Ureter (tissue), 1 donor: Measurements from ENCODE around the gene ATP5F1A. TPM values are rescaled to one million over a fixed set of nuclear protein-coding genes. Genes with fewer than 3 reads are reported as not detected.

ENCODE experiments used
- DNase-seq: peaks from one replicate; pipeline ENCODE4 v3.0.0-alpha.2; 2020; ENCODE audit warnings: low spot score
- total RNA-seq: library from RNA; stranded (reverse); gene quantifications from one replicate; pipeline ENCODE4 v1.2.4, GENCODE V29; 2023
- donor health status: DM: yes; HTN: yes; CAD: no.

The ATP5F1A gene
- total RNA-seq, 1 donor from 2014 or later = 409 TPM

DNA sequence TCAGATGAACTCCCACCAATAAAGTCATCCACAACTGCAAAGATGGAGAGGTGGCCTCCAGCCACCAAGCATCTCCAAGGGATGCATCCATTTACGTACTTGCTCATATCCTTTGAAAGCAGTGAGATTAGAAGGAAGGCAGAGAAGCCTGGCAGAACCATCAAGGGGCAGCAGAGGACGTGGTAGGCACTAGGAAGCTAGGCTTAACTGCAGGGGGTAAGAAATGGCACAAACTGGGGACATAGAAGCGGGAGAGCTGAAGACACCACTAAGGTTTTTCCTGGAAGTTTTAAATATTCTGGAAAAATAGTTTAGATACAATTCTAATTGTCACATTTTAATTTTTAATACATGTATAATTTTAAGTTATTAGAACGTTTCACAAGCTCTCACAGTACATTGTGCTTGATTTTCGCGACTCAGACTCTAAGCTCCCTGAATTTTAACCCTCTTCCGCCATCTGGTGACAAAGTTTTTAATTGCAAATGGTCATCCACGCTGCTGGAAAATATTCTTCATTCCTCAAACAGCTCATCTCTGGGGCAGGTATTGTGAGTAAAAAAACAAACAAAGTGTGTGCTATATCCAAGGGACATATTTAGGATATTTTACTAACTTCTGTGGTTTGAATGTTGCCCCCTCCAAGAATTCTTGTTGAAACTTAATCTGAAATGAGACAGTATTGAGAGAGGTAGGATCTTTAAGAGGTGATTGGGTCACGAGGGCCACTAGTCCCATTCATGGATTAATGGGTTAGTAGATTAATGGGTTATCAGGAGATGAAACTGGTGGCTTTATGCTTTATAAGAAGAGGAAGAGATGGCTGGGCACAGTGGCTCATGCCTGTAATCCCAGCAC, 24.4 kb downstream of the ATP5F1A start:
- DNase-seq = peak; percentile 41

DNA sequence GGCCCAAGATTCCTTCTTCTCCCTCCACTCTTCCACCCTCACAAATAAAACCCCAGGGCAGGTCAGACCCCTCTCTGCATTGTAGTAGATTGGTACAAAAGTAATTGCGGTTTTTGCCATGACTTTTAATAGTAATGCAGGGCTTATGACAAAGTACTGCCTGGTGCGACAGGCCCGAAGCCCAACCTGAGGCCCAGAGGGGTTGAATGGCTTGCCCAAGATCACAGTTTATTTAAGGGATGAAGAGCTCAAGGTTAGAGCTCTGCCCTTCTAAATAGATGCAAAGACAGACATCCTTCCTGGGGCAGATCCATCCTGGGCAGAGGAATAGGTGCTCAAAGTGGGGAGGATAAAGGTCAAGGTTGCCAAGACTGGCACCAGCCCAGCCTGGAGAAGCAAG, 25.1 kb downstream of the ATP5F1A start:
- no peak for DNase-seq

DNA sequence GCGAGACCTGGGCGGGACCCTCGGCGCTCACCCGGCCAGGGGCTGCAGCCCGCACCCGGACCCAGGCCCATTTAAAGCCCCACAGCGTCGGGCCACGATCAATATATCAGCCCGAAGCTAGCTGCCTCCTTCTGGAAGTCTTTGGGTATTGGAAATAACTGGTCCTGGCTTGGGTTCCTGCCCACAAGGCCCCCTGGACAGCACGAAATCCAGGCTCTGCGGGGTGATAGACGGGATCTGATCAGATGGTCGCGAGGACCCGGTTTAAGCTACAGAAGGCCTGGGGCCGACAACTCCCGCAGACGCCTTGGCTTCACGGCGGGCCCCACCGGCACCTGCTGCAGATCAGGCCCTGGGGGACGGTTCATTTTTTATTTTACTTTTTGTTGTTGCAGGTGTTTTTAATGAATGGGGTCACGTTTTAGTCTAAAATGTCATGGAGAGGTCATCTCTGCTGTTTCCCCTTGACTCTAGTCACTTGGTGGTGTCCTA, 25.7 kb downstream of the ATP5F1A start:
- no peak for DNase-seq

DNA sequence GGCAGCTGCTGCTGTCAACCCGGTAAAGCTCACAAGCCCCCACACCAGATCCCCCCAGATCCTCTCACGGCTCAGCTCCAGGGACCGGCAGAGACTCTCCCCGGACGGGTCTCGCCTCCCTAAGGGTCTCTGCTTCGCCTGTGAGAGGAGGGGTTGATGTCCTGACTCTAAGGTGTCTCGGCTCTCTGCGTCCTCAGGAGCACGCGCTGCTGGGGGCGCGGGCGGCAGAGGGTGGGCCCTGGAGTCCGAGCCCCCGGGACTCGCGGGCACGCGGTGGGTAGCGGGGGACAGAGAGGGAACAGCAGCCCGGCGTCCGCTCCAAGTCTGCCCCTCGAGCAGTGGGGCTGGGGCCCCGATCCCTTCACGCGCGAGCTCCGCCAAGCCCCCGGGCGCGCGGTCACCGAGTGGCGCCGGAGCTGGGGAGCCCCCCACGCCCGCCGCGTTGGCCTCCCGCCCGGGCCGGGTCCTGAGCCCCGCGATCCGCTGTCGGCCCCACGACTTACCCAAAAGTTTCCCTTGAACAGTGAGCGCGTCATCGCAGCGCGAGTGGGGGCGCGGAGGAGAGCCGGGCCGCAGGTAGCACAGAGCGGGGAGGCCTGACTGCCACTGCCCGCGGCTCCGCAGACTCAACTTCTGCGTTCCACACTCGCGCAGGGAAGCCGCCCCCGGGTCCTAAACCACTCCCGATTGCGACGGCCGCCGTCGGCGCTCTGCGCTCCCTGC, 26.3 kb downstream of the ATP5F1A start, which contains the start of gene PSTPIP2:
Gene PSTPIP2 (minus strand): TSS at position 608 of the 723 bp plus-strand sequence. CDS start 72 bp downstream, at position 536.
- DNase-seq = peak; percentile 73

DNA sequence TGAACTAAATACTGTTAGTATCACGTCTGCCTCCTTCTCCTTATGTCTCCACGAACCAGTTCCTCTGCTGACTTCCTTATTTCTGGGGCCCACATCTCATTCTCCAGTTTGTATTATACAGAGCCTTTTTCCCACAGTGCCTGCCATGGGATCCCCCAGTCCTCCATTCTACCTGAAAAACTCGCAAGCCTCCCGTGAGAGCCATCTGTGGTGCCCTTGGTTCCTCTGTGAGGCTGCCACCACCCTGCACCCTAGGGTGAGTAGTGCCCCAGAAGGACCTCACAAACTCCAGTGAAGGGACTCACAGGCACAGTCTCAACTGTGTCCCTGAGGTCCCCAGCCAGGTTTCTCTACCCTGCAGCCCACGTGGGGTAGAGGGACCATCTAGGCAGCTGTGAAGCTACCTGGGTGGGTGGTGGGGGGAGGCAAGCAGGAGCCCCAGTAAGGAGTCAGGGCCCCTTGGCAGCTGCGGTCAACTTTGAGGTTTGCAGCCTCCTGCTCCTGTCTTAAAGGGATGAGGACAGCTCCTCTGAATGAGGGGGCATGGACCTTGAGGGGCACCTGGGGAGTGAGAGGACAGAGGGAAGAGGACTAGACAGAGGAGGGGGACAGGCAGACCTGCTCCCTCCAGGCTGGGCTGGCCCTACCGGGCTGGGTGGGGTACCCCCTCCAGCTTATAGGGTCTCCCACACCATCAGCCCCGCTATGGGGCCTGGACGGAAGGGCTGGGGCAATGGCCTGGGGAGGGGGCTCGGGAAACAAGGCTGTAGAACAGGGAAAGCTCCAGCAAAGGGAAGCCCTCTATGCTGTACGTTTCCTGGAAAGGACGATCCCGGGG, 27.1 kb downstream of the ATP5F1A start:
- DNase-seq = peak; percentile 40

DNA sequence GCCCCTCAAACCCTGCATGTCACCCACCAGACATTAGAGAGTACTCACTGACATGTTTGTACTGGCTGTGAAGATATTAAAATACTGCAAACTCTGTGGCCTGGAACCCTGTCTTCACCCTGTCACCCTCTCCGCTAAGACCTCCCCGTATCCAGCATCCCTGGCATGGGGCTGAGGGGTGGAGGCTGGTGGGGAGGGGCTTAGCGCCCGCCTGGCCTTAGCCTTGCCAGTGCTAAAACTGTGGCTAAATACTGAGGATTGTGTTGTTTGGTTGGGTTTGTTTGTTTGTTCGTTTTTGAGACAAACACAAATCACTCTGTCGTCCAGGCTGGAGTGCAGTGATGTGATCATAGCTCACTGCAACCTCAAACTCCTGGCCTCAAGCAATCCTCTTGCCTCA, 27.9 kb downstream of the ATP5F1A start:
- DNase-seq = no peak

DNA sequence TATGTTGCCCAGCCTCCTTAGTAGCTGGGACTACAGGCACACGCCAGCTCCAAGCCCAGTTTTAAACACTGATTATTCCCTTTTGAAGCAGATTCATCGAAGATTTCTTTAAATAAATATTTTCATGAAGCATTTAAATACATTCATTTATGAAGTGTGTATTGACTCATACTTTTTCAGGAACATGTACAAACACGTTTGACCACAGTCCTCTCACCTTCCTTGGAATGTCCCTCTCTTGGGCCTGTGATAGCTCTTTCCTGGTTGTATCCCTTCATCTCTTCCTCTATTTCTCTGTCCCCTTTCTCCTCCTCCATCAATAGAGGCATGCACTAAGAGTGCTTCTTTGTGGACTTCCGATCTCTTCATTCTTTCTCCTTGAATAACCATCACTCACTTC, 28.6 kb downstream of the ATP5F1A start:
- no peak for DNase-seq

DNA sequence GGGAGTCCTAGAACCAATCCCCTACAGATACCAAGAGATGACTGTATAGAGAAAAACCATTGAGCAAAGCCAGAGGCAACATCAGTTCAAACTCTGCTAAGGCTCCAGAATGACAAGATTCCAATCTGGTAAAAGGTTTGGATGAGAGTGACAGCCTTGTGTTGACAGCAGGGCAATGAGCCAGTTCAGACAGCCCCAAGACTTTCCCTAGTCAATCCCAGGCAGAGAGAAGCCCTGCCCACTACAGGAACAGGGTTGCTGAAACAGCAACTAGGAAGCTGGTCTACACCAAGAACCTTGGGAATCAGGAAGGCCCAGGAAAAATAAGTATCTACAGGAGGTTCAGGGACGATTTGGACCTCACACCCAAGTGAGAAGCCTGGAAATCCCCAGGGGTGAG, 29.3 kb downstream of the ATP5F1A start:
- peak; percentile 17 for DNase-seq

DNA sequence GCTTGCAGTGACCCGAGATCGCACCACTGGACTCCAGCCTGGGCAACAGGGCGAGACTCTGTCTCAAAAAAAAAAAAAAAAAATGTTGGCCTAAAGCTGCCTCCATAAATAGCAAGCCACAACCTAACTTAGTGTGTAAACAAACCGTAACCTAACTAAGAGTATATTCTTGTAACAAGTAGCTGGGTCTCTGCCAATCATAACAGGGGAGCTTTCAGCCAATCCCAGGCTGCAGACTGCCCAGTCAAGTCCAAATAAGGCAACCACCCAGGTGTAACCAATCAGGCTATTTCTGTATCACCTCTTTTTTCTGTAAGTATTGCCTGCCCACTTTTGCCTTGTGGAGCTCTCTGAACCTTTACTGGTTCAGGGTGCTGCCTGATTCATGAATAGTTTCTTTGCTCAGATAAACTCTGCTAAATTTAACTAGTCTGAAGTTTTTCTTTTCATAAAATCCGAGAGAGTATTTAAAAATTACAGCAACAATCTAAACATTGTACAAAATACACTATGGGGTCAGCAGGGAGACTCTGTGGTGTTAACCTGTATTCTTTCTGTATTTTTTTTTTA, 30.6 kb downstream of the ATP5F1A start:
- no peak for DNase-seq

DNA sequence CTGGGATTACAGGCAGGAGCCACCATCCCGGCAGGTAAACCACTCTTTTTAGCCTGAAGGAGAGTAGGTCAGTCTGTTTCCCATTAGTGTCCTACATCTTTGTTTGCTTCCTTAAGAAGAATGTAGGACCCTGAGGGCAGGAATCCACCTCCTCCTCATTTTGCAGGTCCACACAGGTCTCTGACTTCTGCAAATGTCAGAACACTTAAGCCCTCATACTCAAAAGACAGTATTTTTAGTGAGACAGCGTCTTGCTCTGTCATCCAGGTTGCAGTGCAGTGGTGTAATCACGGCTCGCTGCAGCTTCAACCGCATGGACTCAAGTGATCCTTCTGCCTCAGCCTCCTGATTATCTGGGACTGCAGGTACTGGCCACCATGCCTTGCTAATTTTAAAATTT, 35.3 kb downstream of the ATP5F1A start:
- DNase-seq = no peak

DNA sequence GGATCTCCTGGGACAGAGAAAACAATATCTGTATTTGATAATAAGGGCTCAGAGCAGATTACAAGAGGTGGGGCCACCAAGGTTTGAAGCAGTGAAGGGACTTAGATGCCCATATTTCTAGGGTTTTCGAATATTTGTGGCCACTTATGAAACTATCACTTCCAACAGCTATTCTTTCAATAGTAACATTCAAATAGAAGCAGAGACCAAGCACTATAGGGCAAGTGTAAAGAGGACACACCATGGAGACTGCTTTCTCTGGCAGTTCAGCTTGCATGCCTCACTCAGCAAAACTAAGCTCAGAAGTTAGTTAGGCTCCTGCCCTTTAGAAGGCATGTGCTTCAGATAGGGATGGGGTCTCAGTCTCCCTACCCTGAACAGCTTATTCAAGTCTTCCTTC, 36.3 kb downstream of the ATP5F1A start:
- DNase-seq = no peak

DNA sequence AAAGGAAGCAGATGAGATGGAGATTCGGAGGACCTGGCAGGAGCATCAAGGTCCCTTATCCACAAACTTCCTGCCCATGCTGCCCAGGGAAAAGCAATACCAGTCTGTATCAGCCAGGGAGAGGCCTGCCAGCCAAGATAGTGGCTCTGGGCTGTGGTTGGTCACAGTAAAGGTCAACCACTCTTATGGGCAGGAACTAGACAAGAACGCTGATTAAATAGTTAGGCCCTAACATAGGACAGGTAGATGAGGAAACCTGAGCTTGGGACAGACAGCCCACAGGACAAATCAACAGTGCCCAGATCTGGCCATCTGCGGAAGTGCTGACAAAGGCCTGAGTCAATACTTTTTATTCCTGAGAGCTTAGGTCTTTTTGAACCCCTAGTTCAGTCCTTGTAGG, 36.7 kb downstream of the ATP5F1A start:
- peak; percentile 25 for DNase-seq

DNA sequence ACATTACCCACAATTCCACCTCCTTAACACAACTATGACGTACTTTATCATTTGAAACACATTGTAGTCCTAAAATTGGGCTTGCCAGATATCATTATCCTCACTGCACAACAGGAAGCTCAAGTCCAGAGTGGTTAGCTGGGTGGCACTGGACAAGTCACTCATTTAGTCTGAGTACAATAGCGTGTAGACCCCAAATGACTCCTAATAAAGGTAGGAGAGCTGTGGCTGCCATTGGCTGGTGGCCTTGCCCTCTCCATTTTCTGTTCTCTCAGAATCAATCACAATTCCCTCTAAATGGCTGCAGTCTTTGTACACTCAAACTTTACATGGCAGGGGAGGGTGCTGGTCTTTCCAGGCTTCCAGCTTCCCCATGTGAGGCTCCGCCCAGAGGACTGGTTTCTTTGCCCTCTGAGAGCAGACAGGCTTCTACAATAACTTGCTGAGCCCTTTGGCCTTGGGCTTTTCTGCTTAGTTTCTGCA, 37.7 kb downstream of the ATP5F1A start:
- DNase-seq = no peak

DNA sequence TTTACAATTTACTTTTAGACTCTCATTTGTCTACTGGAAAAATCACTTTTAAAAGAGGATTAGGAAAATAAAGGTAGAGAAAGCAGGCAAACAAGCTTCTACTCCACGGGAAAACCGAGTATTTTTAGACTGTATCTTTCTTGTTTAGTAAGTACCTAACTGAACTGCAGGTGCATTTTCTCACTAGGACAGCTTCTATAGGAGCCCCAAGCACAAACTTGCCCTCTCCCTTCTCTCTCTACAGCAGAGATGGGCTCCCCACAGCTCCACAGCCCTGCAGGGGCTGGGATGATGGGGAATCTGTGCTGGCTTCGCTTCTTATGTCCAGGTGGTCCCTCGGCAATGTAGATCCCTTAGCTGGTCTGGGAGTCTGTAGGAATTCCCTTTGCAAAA, 42.3 kb downstream of the ATP5F1A start:
- no peak for DNase-seq

DNA sequence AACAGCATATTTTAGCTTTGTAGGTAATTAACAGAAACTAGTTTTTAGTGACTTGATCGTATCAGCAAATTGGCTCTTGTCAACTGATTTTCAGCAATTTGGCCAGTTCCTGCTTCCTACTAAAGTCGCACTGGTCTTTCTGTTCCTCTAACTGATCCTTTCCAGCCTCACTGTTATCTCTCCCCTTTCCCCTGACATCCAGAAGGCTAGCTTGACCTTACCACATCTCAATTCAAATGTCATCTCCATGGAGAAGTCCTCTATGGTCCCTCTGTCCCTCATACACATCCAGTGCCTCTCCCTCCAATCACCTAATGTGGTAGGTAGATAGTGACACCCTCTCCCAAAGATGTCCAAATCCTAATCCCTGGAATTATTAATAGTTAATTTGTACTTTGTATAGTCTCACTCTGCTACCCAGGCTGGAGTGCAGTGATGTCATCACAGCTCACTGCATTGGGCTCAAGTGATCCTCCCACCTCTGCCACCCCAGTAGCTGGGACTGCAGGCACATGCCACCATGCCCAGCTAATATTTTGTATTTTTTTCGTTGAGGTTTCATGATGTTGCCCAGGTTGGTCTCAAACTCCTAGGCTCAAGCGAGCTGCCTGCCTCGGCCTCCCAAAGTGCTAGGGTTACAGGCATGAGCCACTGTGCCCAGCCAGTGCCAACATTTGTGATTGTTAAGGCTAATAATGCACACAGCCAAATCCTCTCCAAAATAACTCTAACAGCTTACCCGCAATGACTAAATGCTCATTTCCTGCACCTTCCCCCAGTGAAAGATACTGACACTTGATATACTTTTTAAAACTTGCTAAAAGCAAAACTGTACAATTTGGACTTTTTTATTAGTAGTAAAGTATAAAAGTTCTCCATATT, 42.9 kb downstream of the ATP5F1A start:
- no peak for DNase-seq

DNA sequence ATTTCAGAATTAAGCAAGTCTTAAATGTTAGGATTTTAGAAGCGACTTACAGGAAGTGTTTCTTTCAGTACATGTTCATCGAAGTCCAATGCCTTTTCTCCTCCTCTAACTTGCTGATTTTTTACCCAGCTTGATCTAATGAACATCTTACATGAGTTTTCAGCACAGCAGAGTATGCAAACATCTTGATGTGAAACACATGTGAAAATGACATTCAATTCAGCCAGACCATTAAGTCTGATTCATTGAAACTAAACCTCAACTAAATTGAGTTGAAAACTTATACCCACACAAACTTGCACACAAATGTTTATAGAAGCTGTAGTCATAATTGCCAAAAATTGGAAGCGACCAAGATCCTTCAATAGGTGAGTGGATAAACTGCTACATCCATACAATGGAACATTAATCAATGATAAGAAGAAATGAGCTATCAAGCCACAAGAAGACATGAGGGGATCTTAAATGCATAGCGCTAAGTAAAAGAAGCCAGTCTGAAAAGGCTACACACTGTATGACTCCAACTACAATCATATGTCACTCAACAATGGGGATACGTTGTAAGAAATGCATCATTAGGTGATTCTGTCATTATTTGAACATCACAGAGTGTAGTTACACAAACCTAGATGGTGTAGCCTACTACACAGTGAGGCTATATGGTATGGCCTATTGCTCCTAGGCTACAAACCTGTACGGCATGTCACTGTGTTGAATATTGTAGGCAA, 44.6 kb downstream of the ATP5F1A start:
- DNase-seq = no peak

DNA sequence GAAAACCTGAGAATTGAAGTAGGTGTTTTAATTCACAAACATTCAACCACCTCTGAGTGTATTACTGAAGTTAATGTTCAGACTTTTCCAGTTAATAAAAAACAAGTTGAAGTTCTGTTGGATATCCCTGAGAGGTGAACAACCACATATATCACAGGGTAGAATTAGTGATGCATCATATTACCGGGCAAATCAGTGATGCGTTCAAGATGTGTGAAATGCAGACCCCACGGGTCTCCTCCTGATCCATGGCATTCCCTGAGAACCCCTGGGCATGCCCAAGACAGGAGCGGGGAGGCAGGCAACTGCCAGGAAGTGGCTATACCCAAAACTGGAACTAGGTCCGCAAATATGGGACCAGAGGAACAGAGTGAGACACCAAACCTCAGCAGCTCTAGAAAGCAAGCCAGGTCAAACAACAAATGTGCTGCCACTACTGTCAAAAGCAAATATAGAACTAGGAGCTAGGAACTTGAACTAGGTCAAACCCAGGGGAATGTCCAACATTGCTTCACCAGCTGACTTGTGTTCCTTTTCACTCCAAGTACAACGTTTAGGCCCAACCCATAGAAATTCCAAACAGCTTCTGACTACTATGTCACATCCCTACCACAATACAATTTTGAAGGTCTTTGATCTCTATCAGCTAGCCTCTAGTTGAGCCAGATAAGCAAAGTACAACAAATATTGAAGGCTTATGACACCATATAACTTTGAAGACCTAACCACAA, 46.2 kb downstream of the ATP5F1A start:
- peak; percentile 32 for DNase-seq

DNA sequence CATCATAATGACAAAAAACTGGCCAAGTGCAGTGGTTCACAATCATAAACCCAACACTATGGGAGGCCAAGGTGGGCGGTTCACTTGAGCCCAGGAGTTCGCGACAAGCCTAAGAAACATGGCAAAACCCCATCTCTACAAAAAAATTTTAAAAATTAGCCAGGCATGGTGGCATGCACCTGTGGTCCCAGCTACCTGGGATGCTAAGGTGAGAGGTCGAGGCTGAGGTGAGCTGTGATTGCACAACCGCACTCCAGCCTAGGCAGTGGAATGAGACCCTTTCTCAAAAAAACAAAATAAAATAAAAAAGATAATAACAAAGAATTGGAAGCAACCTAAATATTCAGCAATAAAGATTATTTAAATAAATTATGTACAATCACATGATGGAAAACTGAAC, 47.8 kb downstream of the ATP5F1A start:
- no peak for DNase-seq

DNA sequence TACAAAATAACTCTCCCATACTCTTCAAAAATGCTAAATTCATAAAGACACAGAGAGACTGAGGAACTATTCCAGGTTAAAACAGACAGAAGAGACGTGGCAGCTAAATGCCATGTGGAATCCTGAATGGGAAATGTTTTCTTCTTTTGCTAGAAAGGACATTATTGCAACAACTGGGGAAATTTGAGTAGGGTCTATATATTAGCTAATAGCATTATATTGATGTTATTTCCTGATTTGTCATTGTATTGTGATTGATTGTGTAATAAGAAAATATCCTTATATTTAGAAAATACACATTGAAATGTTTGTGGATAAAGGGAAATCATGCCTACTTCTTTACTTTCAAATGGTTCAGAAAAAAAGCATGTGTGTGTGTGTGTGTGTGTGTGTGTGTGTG, 49.5 kb downstream of the ATP5F1A start:
- DNase-seq = no peak
